WTC11 (cell line): ENCODE results near the gene NAB1.

Experiments used
- ATF3 ChIP-seq: sonication (generic); formaldehyde crosslinking; conservative IDR thresholded peaks from 2 replicates; pipeline ENCODE4 v1.8.1; 2022; ENCODE audit warnings: mild to moderate bottlenecking, missing genetic modification reagents
- CBFB ChIP-seq: sonication (generic); formaldehyde crosslinking; IDR thresholded peaks from 2 replicates; pipeline ENCODE4 v1.8.1; 2022; ENCODE audit warnings: mild to moderate bottlenecking, low read depth, missing genetic modification reagents
- CTCF ChIP-seq: fragments of 200-600 bp; IDR thresholded peaks from 2 replicates; pipeline ENCODE4 v1.8.0; 2022; ENCODE audit warnings: antibody characterized with exemption
- ELF4 ChIP-seq: sonication (generic); formaldehyde crosslinking; IDR thresholded peaks from 2 replicates; pipeline ENCODE4 v1.8.1; 2022; ENCODE audit warnings: low read depth, mild to moderate bottlenecking, moderate library complexity, missing genetic modification reagents
- ERG ChIP-seq: fragments of 250-450 bp; sonication (Bioruptor Pico); IDR thresholded peaks from 2 replicates; pipeline ENCODE4 v1.8.0; 2021; ENCODE audit warnings: mild to moderate bottlenecking
- FOXJ3 ChIP-seq: sonication (generic); formaldehyde crosslinking; IDR thresholded peaks from 2 replicates; pipeline ENCODE4 v1.9.0; 2021; ENCODE audit warnings: missing genetic modification reagents, mild to moderate bottlenecking, borderline replicate concordance
- IRF2 ChIP-seq: sonication (generic); formaldehyde crosslinking; IDR thresholded peaks from 2 replicates; pipeline ENCODE4 v1.8.0; 2022; ENCODE audit warnings: low read depth, missing genetic modification reagents, borderline replicate concordance
- MAX ChIP-seq: sonication (generic); formaldehyde crosslinking; IDR thresholded peaks from 2 replicates; pipeline ENCODE4 v1.8.0; 2022; ENCODE audit warnings: mild to moderate bottlenecking, missing genetic modification reagents
- MLX ChIP-seq: sonication (generic); formaldehyde crosslinking; IDR thresholded peaks from 2 replicates; pipeline ENCODE4 v1.8.1; 2023; ENCODE audit warnings: mild to moderate bottlenecking, missing genetic modification reagents, moderate library complexity
- NR2C2 ChIP-seq: sonication (generic); formaldehyde crosslinking; IDR thresholded peaks from 2 replicates; pipeline ENCODE4 v1.8.0; 2022; ENCODE audit warnings: mild to moderate bottlenecking, missing genetic modification reagents
- USF1 ChIP-seq: sonication (generic); formaldehyde crosslinking; IDR thresholded peaks from 2 replicates; pipeline ENCODE4 v1.8.0; 2022; ENCODE audit warnings: mild to moderate bottlenecking, missing genetic modification reagents
- USF2 ChIP-seq: sonication (generic); formaldehyde crosslinking; IDR thresholded peaks from 2 replicates; pipeline ENCODE4 v1.8.1; 2023; ENCODE audit warnings: mild to moderate bottlenecking, missing genetic modification reagents, moderate library complexity
- ZNF512 ChIP-seq: sonication (generic); formaldehyde crosslinking; IDR thresholded peaks from 2 replicates; pipeline ENCODE4 v1.8.1; 2022; ENCODE audit warnings: missing genetic modification reagents, borderline replicate concordance

GRCh38 chr2:190683802-190684201, 34.9 kb downstream of the NAB1 start:
- TF ChIP-seq CBFB (CRISPR knock-in tag) (no peak), CTCF (no peak), ZNF512 (CRISPR knock-in tag) (no peak), ERG (CRISPR knock-in tag) (no peak), IRF2 (CRISPR knock-in tag) (no peak), ATF3 (CRISPR knock-in tag) (no peak), MAX (CRISPR knock-in tag) (no peak), ELF4 (CRISPR knock-in tag) (no peak), USF1 (CRISPR knock-in tag) (no peak), USF2 (no peak), FOXJ3 (no peak), MLX (no peak), NR2C2 (CRISPR knock-in tag) (no peak)
